Psoas muscle (tissue), 8 donors: ENCODE measurements around the gene FLNC. TPM values are rescaled to one million over a fixed set of nuclear protein-coding genes. Genes with fewer than 3 reads are reported as not detected.

Experiments
- ATAC-seq, 4 donors: fragments of 200-7000 bp; cut with Tn5 transposase; one replicate each; pipeline ENCODE4 v1.9.1; 2020; ENCODE audit warnings: moderate library complexity in 3 of 4, mild to moderate bottlenecking in 2 of 4
- DNase-seq, 2 donors: peaks; one replicate each; pipeline ENCODE4 v3.0.0-alpha.2; 2020
- H3K27ac ChIP-seq: fragments of 200-600 bp; one replicate; pipeline ENCODE4 v1.8.0; 2022
- H3K27me3 ChIP-seq, 3 donors: fragments of 200-600 bp in 1 of 3; one replicate each; pipeline versions ENCODE4 v1.6.1 to v1.8.0; 2013 to 2022; ENCODE audit warnings: low read length in 2 of 3, mild to moderate bottlenecking in 2 of 3, moderate library complexity in 1 of 3; ENCODE audit not compliant: insufficient read depth in 3 of 3
- H3K36me3 ChIP-seq, 2 donors: fragments of 200-600 bp in 1 of 2; one replicate each; pipeline versions ENCODE4 v1.6.1 to v1.8.0; 2013 to 2022; ENCODE audit warnings: low read depth in 1 of 2, mild to moderate bottlenecking in 1 of 2, moderate library complexity in 1 of 2; ENCODE audit not compliant: insufficient read depth in 1 of 2
- H3K4me1 ChIP-seq: fragments of 200-600 bp; one replicate; pipeline ENCODE4 v1.8.0; 2022
- H3K4me3 ChIP-seq: fragments of 200-600 bp; one replicate; pipeline ENCODE4 v1.8.0; 2022; ENCODE audit warnings: mild to moderate bottlenecking
- H3K9me3 ChIP-seq: fragments of 200-600 bp; one replicate; pipeline ENCODE4 v1.8.0; 2022
- WGBS, 3 donors: extraction: QIAGEN DNeasy Blood & Tissue Kit; methylation state at CpG; one replicate each; pipeline versions ENCODE4 v1.1.6 to v1.1.7; 2013; 5-methylcytosine and 5-hydroxymethylcytosine counted together
- intact Hi-C, 2 donors: fragments of 100-400 bp; cut with DNase I; formaldehyde crosslinking; loops; one replicate each; pipeline versions ENCODE4 v1.11.0 to v1.14.2; 2022
- polyA plus RNA-seq, 3 donors: library from polyadenylated mRNA; stranded (reverse); fragments of 200-250 nt; gene quantifications; one replicate each; pipeline ENCODE4 v1.2.3, GENCODE V29; 2013
- total RNA-seq, 4 donors: library from RNA; stranded (reverse); fragmentation: NEBNext Ultra II Directional in 2 of 4; extraction: Animal tissue kit (Norgen Biotek cat#: 25700) in 2 of 4; gene quantifications; one replicate each; pipeline versions ENCODE4 v1.2.1 to v1.2.4, GENCODE V29; 2021 to 2023
- TF ChIP-seq, protein P1 (sequence below): fragments of 200-600 bp; IDR thresholded peaks from one replicate; pipeline ENCODE4 v1.8.0; 2022; ENCODE audit warnings: antibody characterized with exemption
- donor health status: healthy with polysubstance abuse.
- donor health status: DM: no; HTN: no; CAD: no; lungs with moderate emphysema.
- donor health status: Bipolar disorder and iron deficiency.
- donor health status: healthy.
- donor health status: DM: yes; HTN: yes; CAD: no.
- donor health status: DM: no; HTN: no; CAD: no.
- donor health status: DM: no; HTN: no; CAD: no.
- donor health status: DM: yes; HTN: yes; CAD: no.

The FLNC gene
- total and polyA plus RNA-seq, 7 donors, result 1,080 to 6,311 (median 4,011) TPM

DNA sequence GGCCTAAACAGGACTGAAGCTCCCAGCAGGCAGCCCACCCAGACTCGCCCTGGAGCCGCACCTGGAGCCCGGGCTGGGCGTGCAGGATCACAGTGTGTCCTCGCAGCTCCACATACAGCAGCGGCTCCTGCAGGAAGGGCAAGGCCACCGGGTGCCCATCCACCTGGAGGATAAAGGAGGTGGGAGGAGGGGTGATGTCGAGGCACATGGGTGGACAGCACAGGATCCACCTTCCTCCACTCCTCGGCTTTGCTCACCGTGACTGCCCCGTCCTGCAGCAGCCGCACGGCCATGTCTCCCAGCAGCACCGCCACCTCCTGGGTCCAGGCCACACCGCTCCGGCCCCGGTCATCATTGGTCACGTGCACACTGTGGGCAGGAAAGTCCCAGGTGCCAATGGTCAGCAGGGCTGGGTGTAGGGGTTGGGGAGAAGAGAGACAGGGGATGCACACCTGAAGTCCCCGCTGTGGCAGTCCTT, 49.3 kb downstream of the FLNC start:
- H3K4me1 ChIP-seq, result peaks cover 12% of the 10 kb centered on the region
- intact Hi-C loops, result no loop called here
- no peaks in the 10 kb centered on the region for H3K9me3 ChIP-seq
- H3K4me3 ChIP-seq, result no peak overlapping the region
- TF ChIP-seq, protein P1, sequence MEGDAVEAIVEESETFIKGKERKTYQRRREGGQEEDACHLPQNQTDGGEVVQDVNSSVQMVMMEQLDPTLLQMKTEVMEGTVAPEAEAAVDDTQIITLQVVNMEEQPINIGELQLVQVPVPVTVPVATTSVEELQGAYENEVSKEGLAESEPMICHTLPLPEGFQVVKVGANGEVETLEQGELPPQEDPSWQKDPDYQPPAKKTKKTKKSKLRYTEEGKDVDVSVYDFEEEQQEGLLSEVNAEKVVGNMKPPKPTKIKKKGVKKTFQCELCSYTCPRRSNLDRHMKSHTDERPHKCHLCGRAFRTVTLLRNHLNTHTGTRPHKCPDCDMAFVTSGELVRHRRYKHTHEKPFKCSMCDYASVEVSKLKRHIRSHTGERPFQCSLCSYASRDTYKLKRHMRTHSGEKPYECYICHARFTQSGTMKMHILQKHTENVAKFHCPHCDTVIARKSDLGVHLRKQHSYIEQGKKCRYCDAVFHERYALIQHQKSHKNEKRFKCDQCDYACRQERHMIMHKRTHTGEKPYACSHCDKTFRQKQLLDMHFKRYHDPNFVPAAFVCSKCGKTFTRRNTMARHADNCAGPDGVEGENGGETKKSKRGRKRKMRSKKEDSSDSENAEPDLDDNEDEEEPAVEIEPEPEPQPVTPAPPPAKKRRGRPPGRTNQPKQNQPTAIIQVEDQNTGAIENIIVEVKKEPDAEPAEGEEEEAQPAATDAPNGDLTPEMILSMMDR, result no peak
- H3K27ac ChIP-seq, result no peak overlapping the region
- peak in 1 of 2 donors; percentile 67 for DNase-seq
- whole genome bisulfite sequencing, 3 donors, result 77 to 78% (median 78%) methylated on average over 19 of the region's 19 CpGs
- ATAC-seq, result peak in 2 of 4 donors; percentile 0 to 1
- no peaks in the 10 kb centered on the region for H3K36me3 ChIP-seq
- no peaks in the 10 kb centered on the region for H3K27me3 ChIP-seq

DNA sequence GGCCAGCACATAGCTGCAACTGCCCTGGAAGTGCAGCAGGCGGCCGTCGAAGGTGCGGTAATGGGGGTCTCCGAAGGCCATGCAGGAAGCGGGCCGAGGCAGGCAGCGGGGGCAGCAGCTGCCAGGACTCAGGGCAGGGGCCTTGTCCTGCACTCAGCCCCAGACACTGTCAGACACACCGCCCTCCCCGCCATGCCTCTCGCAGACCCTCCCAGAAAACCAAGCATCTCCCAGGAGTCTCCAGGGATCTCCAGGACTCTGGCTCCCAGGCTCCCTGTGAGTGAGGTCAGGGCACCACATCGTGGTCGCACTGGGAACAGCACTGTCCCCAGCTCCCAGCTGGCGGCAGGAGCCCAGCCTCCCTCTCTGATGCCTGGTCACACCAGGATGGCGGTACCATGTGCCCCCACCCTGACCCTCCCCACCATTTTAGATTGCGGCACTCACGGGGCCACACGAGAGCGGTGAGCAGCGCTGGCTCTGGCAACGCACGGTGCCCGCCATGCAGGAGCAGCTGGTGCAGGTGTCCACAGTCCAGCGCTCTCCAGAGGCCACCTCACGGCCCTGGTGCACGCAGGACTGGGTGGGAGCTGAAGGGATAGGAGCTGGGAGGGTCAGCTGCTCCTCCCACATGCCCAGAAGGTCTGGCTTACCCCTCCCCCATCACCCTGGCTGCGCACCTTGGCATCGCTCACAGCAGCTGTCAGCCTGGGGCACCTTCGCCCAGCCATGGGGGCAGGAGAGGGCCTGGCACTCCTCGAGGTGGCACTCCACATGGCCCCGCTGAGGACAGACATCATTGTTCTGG, 49.9 kb downstream of the FLNC start:
- Histone ChIP-seq H3K27ac (no peak overlapping the region), H3K4me3 (peak overlapping the region; percentile 4), H3K4me1 (peaks cover 12% of the 10 kb centered on the region), H3K9me3 (no peaks in the 10 kb centered on the region), H3K27me3 (no peaks in the 10 kb centered on the region), H3K36me3 (no peaks in the 10 kb centered on the region)
- peak; percentile 66 to 73 (median 68) for ATAC-seq
- intact Hi-C loops, result loop anchor here (1.0 to 5.0 kb wide), 5 partner anchors 86 to 408 kb away; partner anchors contain the start of gene GARIN1A (in 1 of the 2)
- 18 to 34% (median 26%) methylated on average over 26 to 31 of the region's 31 CpGs for WGBS, 3 donors
- TF ChIP-seq, protein P1, result peak; percentile 86
- peak; percentile 64 to 86 for DNase-seq

DNA sequence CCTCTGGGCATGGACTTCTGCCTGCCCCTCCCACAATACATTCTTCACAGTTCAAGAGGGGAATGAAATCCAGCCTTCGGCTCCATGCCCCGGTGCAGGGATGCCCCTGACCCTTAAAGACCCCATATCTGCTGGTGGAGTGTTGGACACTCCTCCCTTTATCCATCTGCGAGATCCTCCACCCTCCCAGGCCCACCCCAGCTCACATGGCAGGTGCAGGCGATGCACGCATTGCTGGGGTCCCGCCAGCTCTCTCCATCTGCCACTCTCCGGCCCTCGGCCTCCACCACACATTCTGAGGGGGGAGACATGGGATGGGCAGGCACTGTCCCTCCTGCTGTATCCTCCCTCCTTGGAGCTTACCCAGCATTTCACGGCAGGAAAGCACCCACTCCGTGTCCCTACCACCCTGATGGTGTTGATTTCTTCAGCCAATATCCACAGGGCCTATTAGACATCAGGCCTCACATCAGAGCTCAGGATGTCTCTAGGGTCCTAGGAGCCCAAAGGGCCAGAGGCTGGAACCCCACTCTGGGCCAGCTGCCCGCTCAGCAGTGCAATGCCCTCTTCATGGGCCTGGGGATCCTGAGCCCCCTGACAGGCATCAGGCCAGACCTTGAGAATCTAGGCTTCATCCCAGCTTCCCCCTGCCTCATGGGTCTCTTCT, 50.7 kb downstream of the FLNC start:
- TF ChIP-seq, protein P1, result no peak
- no peak overlapping the region for H3K27ac ChIP-seq
- H3K9me3 ChIP-seq, result no peaks in the 10 kb centered on the region
- peaks cover 12% of the 10 kb centered on the region for H3K4me1 ChIP-seq
- 48 to 72% (median 54%) methylated on average over 11 of the region's 11 CpGs for WGBS, 3 donors
- intact Hi-C loops, result loop anchor here (1.0 to 5.0 kb wide), 5 partner anchors 87 to 409 kb away; partner anchors contain the start of gene GARIN1A (in 1 of the 2)
- DNase-seq (peak in 1 of 2 donors; percentile 51), ATAC-seq (no peak)
- H3K36me3 ChIP-seq, result no peaks in the 10 kb centered on the region
- H3K27me3 ChIP-seq, result no peaks in the 10 kb centered on the region
- no peak overlapping the region for H3K4me3 ChIP-seq

DNA sequence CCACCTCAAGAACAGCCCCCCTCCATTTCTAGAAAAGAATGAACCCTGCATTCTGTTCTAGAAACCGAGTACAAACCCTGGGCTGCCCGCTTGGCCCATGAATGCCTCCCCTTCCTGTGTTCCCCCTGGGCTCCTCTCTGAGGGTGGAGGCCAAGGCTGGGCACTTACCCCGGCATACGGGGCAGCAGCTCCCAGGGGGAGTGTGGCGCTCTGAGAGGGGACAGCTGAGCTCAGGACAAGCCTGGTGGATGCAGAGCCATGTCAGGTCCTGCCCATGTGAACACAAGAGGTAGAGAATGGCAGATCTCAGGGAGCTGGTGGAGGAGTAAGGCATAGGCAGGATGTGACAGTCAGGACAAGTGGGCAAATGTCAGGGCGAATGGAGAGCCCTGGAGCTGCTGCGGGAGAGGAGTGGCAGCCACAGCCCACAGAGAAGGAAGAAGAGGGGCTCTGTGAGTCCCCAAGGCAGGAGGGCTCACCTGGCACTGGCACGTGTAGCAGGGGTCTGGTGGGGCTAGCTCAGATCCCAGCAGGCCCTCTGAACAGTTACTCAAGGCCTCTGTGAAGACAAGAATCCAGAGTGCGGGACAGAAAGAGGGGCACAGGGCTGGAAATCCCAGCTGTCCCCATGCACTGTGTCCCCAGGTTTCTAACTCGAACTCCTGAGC, 51.4 kb downstream of the FLNC start:
- no peak overlapping the region for H3K4me3 ChIP-seq
- TF ChIP-seq, protein P1, result no peak
- H3K27ac ChIP-seq, result no peak overlapping the region
- no peak for DNase-seq
- H3K9me3 ChIP-seq, result no peaks in the 10 kb centered on the region
- no peaks in the 10 kb centered on the region for H3K36me3 ChIP-seq
- intact Hi-C loops, result loop anchor here (2.0 to 5.0 kb wide), 4 partner anchors 209 to 409 kb away; partner anchors contain the start of gene GARIN1A (in 1 of the 2)
- no peaks in the 10 kb centered on the region for H3K27me3 ChIP-seq
- no peak for ATAC-seq
- WGBS, 3 donors, result 82 to 90% (median 84%) methylated on average over 10 of the region's 10 CpGs
- H3K4me1 ChIP-seq, result peaks cover 12% of the 10 kb centered on the region
